Fibroblast of skin of back (primary cell): ENCODE results near the gene SLC16A8. TPM values are rescaled to one million over a fixed set of nuclear protein-coding genes. Genes with fewer than 3 reads are reported as not detected.
A peak's percentile ranks its signal among the peaks of the same experiment; 100 is the strongest.
"Not testable (repeated sequence)": the region's sequence is repeated elsewhere in the genome, so short reads cannot be mapped to it uniquely, and the experiment has no call there.

Experiments
- DNase-seq: peaks from one replicate; pipeline ENCODE4 v3.0.0-alpha.2; 2013
- polyA plus RNA-seq, 2 experiments: library from polyadenylated mRNA; unstranded; fragments of 120-200 nt; gene quantifications; one replicate each; pipeline ENCODE4 v1.2.1, GENCODE V29; 2013; ENCODE audit not compliant: insufficient read length in 2 of 2

Gene SLC16A8, protein sequence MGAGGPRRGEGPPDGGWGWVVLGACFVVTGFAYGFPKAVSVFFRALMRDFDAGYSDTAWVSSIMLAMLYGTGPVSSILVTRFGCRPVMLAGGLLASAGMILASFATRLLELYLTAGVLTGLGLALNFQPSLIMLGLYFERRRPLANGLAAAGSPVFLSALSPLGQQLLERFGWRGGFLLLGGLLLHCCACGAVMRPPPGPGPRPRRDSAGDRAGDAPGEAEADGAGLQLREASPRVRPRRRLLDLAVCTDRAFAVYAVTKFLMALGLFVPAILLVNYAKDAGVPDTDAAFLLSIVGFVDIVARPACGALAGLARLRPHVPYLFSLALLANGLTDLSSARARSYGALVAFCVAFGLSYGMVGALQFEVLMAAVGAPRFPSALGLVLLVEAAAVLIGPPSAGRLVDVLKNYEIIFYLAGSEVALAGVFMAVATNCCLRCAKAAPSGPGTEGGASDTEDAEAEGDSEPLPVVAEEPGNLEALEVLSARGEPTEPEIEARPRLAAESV
- polyA plus RNA-seq (2013, experiment 1 of 2; ENCODE audit: insufficient read length) = 0.17 TPM
- 0.41 TPM for polyA plus RNA-seq (2013, experiment 2 of 2; ENCODE audit: insufficient read length)

DNA sequence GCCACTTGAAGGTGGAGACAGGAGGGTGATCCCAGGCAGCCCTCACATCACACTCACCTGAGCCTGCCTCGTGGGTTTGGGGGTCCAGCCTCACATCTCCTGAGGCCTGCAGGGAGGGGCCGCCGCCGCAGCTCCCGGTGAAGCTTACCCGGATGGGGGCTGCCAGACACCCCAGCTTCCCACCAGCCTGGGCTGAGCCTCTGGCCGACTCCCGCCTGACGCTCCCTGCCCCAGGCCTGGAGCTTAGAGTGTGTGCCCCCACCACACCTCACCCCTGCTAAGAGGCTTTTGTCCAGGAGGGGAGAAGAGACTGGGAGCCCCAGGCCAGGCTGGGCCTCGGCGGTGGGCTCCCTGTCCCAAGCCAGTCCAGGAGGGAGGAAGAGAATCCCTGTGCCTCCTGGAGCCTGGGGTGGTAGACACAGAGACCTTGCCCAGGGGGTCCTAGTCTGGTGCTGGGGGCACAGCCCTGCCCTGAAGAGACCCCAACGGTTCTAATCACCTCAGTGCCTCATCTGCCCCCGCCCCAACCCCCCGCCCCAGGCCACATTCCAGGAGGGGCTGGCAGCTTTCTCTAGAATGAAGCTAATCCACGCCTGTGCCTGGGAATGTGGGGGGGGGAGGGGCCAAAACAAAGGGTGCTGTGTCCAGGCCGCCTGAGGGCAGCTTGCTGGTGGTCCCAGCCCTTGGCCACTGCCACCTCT is at the start of gene SLC16A8:
Gene SLC16A8 (minus strand): TSS at position 254 of the 701 bp plus-strand sequence. CDS start 1,311 bp downstream, outside the sequence.
- DNase-seq = no peak

DNA sequence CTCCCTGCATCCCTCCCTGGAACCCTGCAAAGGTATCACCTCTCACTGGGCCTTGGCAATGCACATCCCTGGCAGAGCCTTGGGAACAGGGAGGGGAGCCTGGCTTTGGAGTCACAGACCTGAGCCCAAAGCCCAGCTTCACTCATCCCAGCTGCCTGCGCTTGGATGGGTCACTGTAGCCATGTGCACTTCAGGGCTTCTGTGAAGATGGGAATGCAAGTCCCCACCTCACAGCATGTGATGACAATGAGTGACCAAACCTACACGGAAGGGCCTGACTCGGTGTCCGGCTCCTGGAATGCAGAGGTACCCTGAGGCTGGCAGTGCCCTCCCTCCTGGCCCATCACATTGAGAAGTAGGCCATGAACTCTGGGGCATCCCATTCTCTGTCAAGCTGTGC is 49.3 kb upstream of the SLC16A8 start:
- no peak for DNase-seq

GRCh38 chr22:38132794-38133193 is 48.8 kb upstream of the SLC16A8 start:
- DNase-seq = no peak

- no peak for DNase-seq
Measured at GRCh38 chr22:38132136-38132535, 48.2 kb upstream of the SLC16A8 start.

DNA sequence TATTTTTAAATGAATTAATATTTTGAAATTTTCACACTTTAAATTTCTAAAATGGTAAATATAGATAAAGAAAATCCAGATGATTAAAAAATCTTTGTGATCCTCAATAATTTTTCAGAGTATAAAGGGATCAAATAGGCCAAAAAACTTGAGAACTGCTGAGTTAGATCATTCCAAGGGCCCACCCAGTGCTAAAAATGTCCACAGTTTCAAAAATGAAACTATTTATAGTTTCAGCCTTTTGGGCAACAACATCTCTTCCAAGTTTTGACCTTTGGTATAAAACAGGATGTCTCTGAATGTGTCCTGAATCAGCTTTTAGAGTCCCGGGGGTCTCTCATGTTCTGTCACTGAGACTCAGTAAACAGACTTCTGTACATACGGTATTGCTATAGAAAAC is 47.4 kb upstream of the SLC16A8 start:
- DNase-seq = no peak

DNA sequence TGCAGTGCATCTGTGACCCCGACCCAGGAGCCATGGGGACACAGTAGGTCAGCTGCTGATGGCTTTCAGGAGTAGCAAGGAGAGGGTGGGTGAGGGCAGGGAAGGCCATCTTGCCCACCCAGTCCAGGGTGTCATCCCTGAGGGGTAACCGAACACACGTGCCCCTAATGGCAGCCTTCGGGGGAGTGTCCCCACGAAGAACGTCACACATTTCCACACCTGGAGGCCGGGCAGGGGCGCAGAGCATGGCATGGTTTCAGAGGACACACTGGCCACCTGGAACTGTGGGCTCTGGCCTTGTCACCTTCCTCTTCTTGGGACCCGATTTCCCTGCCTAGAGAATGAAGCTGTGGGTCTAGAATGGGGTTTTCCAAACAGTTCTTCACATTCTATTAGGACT is 45.9 kb upstream of the SLC16A8 start:
- no peak for DNase-seq

- DNase-seq = no peak
Measured at GRCh38 chr22:38129021-38129420, 45.0 kb upstream of the SLC16A8 start.

- DNase-seq = no peak
Measured at GRCh38 chr22:38127869-38128268, 43.9 kb upstream of the SLC16A8 start.

- no peak for DNase-seq
Measured at GRCh38 chr22:38126928-38127668, 43.1 kb upstream of the SLC16A8 start.

- no peak for DNase-seq
Measured at GRCh38 chr22:38125751-38126201, 41.8 kb upstream of the SLC16A8 start.

DNA sequence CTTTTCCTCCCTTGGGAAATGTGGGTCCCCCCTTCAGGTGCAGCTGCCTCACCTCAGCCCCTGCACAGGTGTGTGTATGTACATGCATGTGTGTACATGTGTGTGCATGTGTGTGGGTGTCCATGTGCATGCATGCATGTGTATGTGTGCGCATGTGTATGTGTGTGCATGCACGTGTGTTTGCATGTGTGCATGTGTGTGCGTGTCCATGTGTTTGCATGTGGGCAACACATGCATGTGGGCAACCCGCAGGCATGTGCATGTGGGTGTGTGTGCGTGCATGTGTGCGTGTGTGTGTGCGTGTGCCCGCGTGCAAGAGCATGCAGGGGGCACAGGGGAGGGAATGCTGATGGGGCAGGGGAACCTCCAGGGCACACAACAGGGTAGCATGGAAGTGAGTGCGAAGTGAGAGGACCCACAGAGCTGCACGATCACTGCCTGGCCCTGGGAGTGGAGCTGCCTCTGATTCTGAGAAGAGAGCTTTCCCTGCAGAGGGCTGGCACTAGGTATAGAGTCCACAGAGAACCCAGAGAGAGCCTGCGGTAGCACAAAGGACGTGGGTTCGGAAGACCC is 41.1 kb upstream of the SLC16A8 start:
- no peak for DNase-seq

GRCh38 chr22:38124236-38124974 is 40.4 kb upstream of the SLC16A8 start:
- no peak for DNase-seq

DNA sequence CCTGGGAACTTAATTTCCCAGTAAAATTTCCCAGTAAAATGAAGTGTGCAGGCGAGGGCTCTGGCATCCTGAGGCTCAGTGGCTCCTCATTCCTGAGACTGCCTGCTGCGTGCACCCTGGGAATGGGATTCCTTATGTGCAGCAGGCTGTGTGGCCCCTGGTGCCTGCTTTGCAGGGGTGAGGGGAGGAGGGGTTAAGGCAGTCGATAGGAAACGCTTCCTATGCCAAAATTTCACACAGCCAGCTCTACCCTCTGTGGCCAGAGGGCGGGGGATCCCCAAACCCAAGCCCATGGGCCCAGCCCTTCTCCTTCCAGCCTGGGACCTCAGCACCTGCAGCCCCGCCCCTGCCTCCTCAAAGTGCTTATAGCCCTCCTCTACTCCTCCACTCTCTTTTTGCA is 38.6 kb upstream of the SLC16A8 start:
- no peak for DNase-seq

GRCh38 chr22:38120359-38121110 is 36.6 kb upstream of the SLC16A8 start:
- no peak for DNase-seq

- DNase-seq = not testable (repeated sequence)
Measured at GRCh38 chr22:38118747-38119146, 34.8 kb upstream of the SLC16A8 start.

GRCh38 chr22:38118182-38118581 is 34.2 kb upstream of the SLC16A8 start:
- no peak for DNase-seq

- DNase-seq = not testable (repeated sequence)
Measured at GRCh38 chr22:38117556-38117955, 33.6 kb upstream of the SLC16A8 start.

GRCh38 chr22:38115423-38116205 is 31.6 kb upstream of the SLC16A8 start:
- no peak for DNase-seq

GRCh38 chr22:38114484-38115398 is 30.8 kb upstream of the SLC16A8 start:
- peak; percentile 75 for DNase-seq
